Esophagus squamous epithelium (tissue), 5 donors: ENCODE data around the gene PPHLN1. TPM values are rescaled to one million over a fixed set of nuclear protein-coding genes. Genes with fewer than 3 reads are reported as not detected.

ENCODE experiments used
- DNase-seq: peaks from one replicate; lab custom pipeline; 2025; lab: John Stamatoyannopoulos, UW
- H3K27ac ChIP-seq, 4 donors: fragments of 200-600 bp; sonication (generic); one replicate each; pipeline ENCODE4 v1.5.1; 2016 to 2019; ENCODE audit warnings: mild to moderate bottlenecking in 1 of 4
- H3K27me3 ChIP-seq, 4 donors: fragments of 200-600 bp; sonication (generic); 1 replicate in 3 of 4; 2 replicates in 1 of 4; pipeline versions ENCODE4 v1.5.1 to v1.6.0; 2017 to 2021; ENCODE audit warnings: antibody characterized with exemption in 1 of 4
- H3K36me3 ChIP-seq, 3 donors: fragments of 200-600 bp; sonication (generic); one replicate each; pipeline ENCODE4 v1.5.1; 2016 to 2019
- H3K4me1 ChIP-seq, 3 donors: fragments of 200-600 bp; sonication (generic); one replicate each; pipeline ENCODE4 v1.5.1; 2017 to 2019
- H3K4me3 ChIP-seq, 4 donors: fragments of 200-600 bp; sonication (generic); 1 replicate in 3 of 4; 2 replicates in 1 of 4; pipeline ENCODE4 v1.5.1; 2016 to 2019; ENCODE audit warnings: mild to moderate bottlenecking in 2 of 4, moderate library complexity in 1 of 4
- H3K9me3 ChIP-seq, 3 donors: fragments of 200-600 bp; sonication (generic); one replicate each; pipeline ENCODE4 v1.5.1; 2016 to 2019
- POLR2A ChIP-seq, 4 donors: fragments of 450-650 bp; IDR thresholded peaks; one replicate each; pipeline ENCODE4 v1.6.1; 2017; ENCODE audit warnings: antibody characterized with exemption in 4 of 4, mild to moderate bottlenecking in 4 of 4, moderate library complexity in 3 of 4
- WGBS, 2 donors: methylation state at CpG; one replicate each; pipeline ENCODE4 v1.1.5; 2018; 5-methylcytosine and 5-hydroxymethylcytosine counted together
- intact Hi-C: fragments of 100-400 bp; cut with DNase I; formaldehyde crosslinking; loops from one replicate; pipeline ENCODE4 v1.15.0; 2022
- total RNA-seq, 4 donors: library from RNA; depleted of rRNA; stranded (reverse); fragments of >200 nt; gene quantifications; one replicate each; pipeline ENCODE4 v1.1.0, GENCODE V29; 2016
- TF ChIP-seq, protein P1 (sequence below), 6 experiments: fragments of 450-650 bp in 4 of 6; fragments of 200-600 bp in 2 of 6; sonication (generic) in 2 of 6; IDR thresholded peaks; one replicate each; pipeline ENCODE4 v1.5.1; 2016 to 2019; ENCODE audit warnings: antibody characterized with exemption in 6 of 6, mild to moderate bottlenecking in 4 of 6, moderate library complexity in 4 of 6
- donor health status: DM: yes; HTN: yes; CAD: no.

The PPHLN1 gene
- total RNA-seq, 4 donors from 2014 or later: 31.2 to 59.1 (median 40.0) TPM

DNA sequence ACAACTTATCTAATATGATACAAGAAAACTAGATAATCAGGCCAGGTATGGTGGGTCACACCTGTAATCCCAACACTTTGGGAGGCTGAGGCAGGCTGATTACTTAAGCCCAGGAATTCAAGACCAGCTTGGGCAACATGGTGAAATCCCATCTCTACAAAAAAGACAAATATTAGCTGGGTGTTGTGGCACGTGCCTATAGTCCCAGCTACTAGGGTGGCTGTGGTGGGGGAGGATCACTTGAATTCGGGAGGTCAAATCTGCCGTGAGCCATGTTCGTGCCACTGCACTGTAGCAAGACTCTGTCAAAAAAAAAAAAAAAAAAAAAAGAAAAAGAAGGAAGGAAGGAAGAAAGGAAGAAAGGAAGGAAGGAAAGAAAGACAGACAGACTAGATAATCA is 27.1 kb upstream of the PPHLN1 start:
- Histone ChIP-seq H3K27ac (no peak overlapping the region), H3K9me3 (no peaks in the 10 kb centered on the region), H3K27me3 (no peaks in the 10 kb centered on the region), H3K36me3 (no peaks in the 10 kb centered on the region), H3K4me3 (no peak overlapping the region), H3K4me1 (no peaks in the 10 kb centered on the region)
- DNase-seq: no peak
- intact Hi-C loops: no loop called here
- WGBS, 2 donors: 64 to 82% methylated on average over 4 of the region's 4 CpGs
- TF ChIP-seq POLR2A (IDR thresholded peaks at IDR 0.05): no peak
- TF ChIP-seq, protein P1, sequence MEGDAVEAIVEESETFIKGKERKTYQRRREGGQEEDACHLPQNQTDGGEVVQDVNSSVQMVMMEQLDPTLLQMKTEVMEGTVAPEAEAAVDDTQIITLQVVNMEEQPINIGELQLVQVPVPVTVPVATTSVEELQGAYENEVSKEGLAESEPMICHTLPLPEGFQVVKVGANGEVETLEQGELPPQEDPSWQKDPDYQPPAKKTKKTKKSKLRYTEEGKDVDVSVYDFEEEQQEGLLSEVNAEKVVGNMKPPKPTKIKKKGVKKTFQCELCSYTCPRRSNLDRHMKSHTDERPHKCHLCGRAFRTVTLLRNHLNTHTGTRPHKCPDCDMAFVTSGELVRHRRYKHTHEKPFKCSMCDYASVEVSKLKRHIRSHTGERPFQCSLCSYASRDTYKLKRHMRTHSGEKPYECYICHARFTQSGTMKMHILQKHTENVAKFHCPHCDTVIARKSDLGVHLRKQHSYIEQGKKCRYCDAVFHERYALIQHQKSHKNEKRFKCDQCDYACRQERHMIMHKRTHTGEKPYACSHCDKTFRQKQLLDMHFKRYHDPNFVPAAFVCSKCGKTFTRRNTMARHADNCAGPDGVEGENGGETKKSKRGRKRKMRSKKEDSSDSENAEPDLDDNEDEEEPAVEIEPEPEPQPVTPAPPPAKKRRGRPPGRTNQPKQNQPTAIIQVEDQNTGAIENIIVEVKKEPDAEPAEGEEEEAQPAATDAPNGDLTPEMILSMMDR (IDR thresholded peaks at IDR 0.05): no peak

DNA sequence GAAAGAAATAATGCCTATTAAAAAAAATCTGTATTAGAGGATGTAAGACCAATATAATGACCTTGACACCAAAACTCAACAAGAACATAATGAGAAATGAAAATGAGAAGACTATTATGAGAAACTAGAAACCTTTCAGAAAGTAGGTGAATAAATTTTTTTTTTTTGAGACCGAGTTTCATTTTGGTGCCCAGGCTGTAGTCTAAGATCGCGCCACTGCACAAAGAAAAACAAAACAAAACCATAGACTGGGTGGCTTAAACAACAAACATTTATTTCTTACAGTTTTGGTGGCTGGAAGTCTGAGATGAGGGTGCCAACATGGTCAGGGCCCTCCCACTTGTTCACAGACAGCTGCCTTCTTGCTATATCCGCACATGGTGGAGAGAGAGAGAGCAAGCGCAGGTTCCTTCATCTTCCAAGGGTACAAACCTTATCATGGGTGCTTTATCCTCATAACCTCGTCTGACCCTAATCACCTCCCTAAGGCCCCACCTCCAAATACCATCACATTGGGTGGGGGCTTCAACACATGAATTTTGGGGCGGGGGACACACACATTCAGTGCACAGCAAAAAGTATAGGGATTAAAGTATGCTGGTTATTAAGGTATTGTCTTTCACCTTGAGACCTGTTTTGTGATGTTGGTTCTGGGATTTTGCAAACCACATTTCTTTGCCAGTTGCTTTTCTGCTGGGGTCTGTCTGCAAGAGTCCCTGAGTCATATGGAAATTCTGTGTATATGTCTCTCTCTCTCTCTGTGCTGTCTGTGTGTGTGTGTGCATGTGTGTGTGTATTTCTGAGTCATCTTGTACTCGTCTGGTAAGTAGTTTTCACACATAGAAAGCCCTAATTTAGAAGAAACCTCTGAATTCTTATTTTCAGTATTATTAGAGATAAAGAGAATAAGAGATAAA is 26.3 kb upstream of the PPHLN1 start:
- 65 to 67% methylated on average over 8 of the region's 8 CpGs for WGBS, 2 donors
- H3K4me3 ChIP-seq: no peak overlapping the region
- intact Hi-C loops: no loop called here
- H3K27me3 ChIP-seq: no peaks in the 10 kb centered on the region
- H3K9me3 ChIP-seq: no peaks in the 10 kb centered on the region
- H3K36me3 ChIP-seq: no peaks in the 10 kb centered on the region
- no peak for TF ChIP-seq POLR2A (IDR thresholded peaks at IDR 0.05)
- TF ChIP-seq, protein P1 (IDR thresholded peaks at IDR 0.05): no peak
- no peak for DNase-seq
- no peaks in the 10 kb centered on the region for H3K4me1 ChIP-seq
- no peak overlapping the region for H3K27ac ChIP-seq

GRCh38 chr12:42306297-42306696 is 19.7 kb upstream of the PPHLN1 start:
- 97 to 98% methylated on average over 3 of the region's 3 CpGs for whole genome bisulfite sequencing, 2 donors
- H3K27ac ChIP-seq: no peak overlapping the region
- no peaks in the 10 kb centered on the region for H3K4me1 ChIP-seq
- no peak overlapping the region for H3K4me3 ChIP-seq
- H3K27me3 ChIP-seq: no peaks in the 10 kb centered on the region
- no peak for DNase-seq
- intact Hi-C loops: no loop called here
- no peaks in the 10 kb centered on the region for H3K9me3 ChIP-seq
- peaks cover 0 to 11% (median 0%) of the 10 kb centered on the region in 3 donors for H3K36me3 ChIP-seq
- TF ChIP-seq, protein P1 (IDR thresholded peaks at IDR 0.05): no peak
- no peak for TF ChIP-seq POLR2A (IDR thresholded peaks at IDR 0.05)

DNA sequence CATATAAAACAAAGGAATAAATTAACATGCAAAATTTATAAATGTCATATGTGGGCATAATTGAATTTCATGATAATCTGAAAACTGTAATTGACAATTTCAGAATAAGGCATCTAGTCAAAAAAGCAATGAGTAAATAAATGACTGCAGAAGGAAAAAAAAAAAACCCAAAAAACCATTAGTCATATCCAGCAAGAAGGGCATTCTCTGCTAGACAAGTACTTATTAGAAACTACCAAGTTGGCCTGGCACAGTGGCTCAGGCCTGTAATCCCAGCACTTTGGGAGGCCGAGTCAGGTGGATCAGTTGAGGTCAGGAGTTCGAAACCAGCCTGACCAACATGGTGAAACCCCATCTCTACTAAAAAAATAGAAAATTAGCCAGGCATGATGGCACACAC is 17.6 kb upstream of the PPHLN1 start:
- TF ChIP-seq, protein P1 (IDR thresholded peaks at IDR 0.05): no peak
- no peak for TF ChIP-seq POLR2A (IDR thresholded peaks at IDR 0.05)
- DNase-seq: no peak
- Histone ChIP-seq H3K4me1 (no peaks in the 10 kb centered on the region), H3K27me3 (no peaks in the 10 kb centered on the region), H3K36me3 (peaks cover 0 to 32% (median 4%) of the 10 kb centered on the region in 3 donors), H3K9me3 (no peaks in the 10 kb centered on the region), H3K27ac (no peak overlapping the region), H3K4me3 (no peak overlapping the region)
- intact Hi-C loops: no loop called here
- WGBS, 2 donors: 80 to 92% methylated on average over 2 of the region's 2 CpGs

GRCh38 chr12:42309996-42310395 is 16.0 kb upstream of the PPHLN1 start:
- Histone ChIP-seq H3K36me3 (peaks cover 0 to 46% (median 7%) of the 10 kb centered on the region in 3 donors), H3K27me3 (no peaks in the 10 kb centered on the region), H3K27ac (no peak overlapping the region), H3K4me1 (no peaks in the 10 kb centered on the region), H3K4me3 (no peak overlapping the region), H3K9me3 (no peaks in the 10 kb centered on the region)
- no peak for DNase-seq
- TF ChIP-seq, protein P1 (IDR thresholded peaks at IDR 0.05): no peak
- TF ChIP-seq POLR2A (IDR thresholded peaks at IDR 0.05): no peak
- intact Hi-C loops: no loop called here
- 74 to 82% methylated on average over 6 of the region's 6 CpGs for WGBS, 2 donors
